MM.1S (cell line): ENCODE data around the gene TSHZ2.

Experiments used
- DNase-seq: peaks from one replicate; pipeline ENCODE4 v3.0.0-alpha.2; 2015
- H2AFZ ChIP-seq: fragments of 300-600 bp; sonication (generic); 2 replicates; pipeline ENCODE4 v1.6.0; 2016; ENCODE audit warnings: antibody characterized with exemption, low read length
- H3F3A ChIP-seq: fragments of 300-600 bp; sonication (generic); 2 replicates; pipeline ENCODE4 v1.6.1; 2016; ENCODE audit warnings: mild to moderate bottlenecking, antibody characterized with exemption, low read length, moderate library complexity, mixed read lengths; ENCODE audit not compliant: insufficient read depth
- H3K27ac ChIP-seq: fragments of 300-600 bp; sonication (generic); 2 replicates; pipeline ENCODE4 v1.5.1; 2016; ENCODE audit warnings: mild to moderate bottlenecking, low read length
- H3K27me3 ChIP-seq: fragments of 300-600 bp; sonication (generic); replicated peaks from 2 replicates; pipeline ENCODE4 v1.6.0; 2016; ENCODE audit warnings: low read length; ENCODE audit not compliant: insufficient read depth
- H3K36me3 ChIP-seq: fragments of 300-600 bp; sonication (generic); replicated peaks from 2 replicates; pipeline ENCODE4 v1.6.1; 2016; ENCODE audit warnings: mild to moderate bottlenecking, low read length, mixed read lengths; ENCODE audit not compliant: insufficient read depth
- H3K4me1 ChIP-seq: fragments of 300-600 bp; sonication (generic); 2 replicates; pipeline ENCODE4 v1.6.1; 2016; ENCODE audit warnings: low read length, mixed read lengths
- H3K4me2 ChIP-seq: fragments of 300-600 bp; sonication (generic); 2 replicates; pipeline ENCODE4 v1.6.0; 2016; ENCODE audit warnings: low read depth, low read length
- H3K4me3 ChIP-seq: fragments of 300-600 bp; sonication (generic); 2 replicates; pipeline ENCODE4 v1.5.1; 2016; ENCODE audit warnings: low read length, mixed read lengths
- H3K79me2 ChIP-seq: fragments of 300-600 bp; sonication (generic); 2 replicates; pipeline ENCODE4 v1.6.1; 2016; ENCODE audit warnings: mixed run types, low read length, mixed read lengths
- H3K9ac ChIP-seq: fragments of 300-600 bp; sonication (generic); 2 replicates; pipeline ENCODE4 v1.6.1; 2016; ENCODE audit warnings: low read length, mixed read lengths
- H3K9me2 ChIP-seq: fragments of 300-600 bp; sonication (generic); replicated peaks from 2 replicates; pipeline ENCODE4 v1.6.1; 2016; ENCODE audit warnings: mild to moderate bottlenecking, low read length, mixed read lengths; ENCODE audit not compliant: insufficient read depth
- H3K9me3 ChIP-seq: fragments of 300-600 bp; sonication (generic); replicated peaks from 2 replicates; pipeline ENCODE4 v1.6.1; 2016; ENCODE audit warnings: mild to moderate bottlenecking, low read length, mixed read lengths; ENCODE audit not compliant: insufficient read depth
- H4K20me1 ChIP-seq: fragments of 300-600 bp; sonication (generic); 2 replicates; pipeline ENCODE4 v1.6.1; 2016; ENCODE audit warnings: mild to moderate bottlenecking, low read length, moderate library complexity, mixed read lengths; ENCODE audit not compliant: insufficient read depth
- EZH2 ChIP-seq: fragments of 300-600 bp; sonication (generic); optimal IDR thresholded peaks from 2 replicates; pipeline ENCODE3; 2017; ENCODE audit warnings: low read depth, mild to moderate bottlenecking, antibody characterized with exemption, low read length, mixed read lengths
- EZH2phosphoT487 ChIP-seq: fragments of 300-600 bp; sonication (generic); IDR thresholded peaks from 2 replicates; pipeline ENCODE4 v1.6.1; 2018; ENCODE audit warnings: antibody characterized with exemption, low read length
- TF ChIP-seq, protein P1 (sequence below): fragments of 300-600 bp; sonication (generic); IDR thresholded peaks from 2 replicates; pipeline ENCODE4 v1.5.1; 2016; ENCODE audit warnings: antibody characterized with exemption, low read length, mixed read lengths

The TSHZ2 gene

DNA sequence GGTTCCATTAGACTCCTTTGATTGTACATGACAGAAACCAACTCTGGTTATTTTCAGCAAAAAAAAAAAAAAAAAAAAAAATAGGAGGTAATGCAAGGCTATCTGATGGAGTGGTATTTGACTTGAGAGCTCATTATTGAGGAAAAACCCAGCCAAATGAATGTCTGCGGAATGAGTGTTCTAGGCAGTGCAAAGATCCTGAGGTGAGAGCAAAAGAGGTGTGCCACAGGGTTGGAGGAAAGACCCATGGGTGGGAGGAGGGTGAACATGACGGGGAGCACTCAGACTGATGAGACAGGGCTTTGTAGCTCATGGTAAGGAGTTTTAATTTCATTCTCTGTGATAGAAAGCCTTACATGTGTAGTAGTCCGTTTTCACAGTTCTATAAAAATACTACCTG, 188.9 kb downstream of the TSHZ2 start:
- H3K36me3 ChIP-seq: no peaks in the 10 kb centered on the region
- no peaks in the 10 kb centered on the region for H3K9me3 ChIP-seq
- TF ChIP-seq, protein P1, sequence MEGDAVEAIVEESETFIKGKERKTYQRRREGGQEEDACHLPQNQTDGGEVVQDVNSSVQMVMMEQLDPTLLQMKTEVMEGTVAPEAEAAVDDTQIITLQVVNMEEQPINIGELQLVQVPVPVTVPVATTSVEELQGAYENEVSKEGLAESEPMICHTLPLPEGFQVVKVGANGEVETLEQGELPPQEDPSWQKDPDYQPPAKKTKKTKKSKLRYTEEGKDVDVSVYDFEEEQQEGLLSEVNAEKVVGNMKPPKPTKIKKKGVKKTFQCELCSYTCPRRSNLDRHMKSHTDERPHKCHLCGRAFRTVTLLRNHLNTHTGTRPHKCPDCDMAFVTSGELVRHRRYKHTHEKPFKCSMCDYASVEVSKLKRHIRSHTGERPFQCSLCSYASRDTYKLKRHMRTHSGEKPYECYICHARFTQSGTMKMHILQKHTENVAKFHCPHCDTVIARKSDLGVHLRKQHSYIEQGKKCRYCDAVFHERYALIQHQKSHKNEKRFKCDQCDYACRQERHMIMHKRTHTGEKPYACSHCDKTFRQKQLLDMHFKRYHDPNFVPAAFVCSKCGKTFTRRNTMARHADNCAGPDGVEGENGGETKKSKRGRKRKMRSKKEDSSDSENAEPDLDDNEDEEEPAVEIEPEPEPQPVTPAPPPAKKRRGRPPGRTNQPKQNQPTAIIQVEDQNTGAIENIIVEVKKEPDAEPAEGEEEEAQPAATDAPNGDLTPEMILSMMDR: no peak
- TF ChIP-seq EZH2 (no peak), EZH2phosphoT487 (no peak)
- DNase-seq: no peak
- H3K4me2 ChIP-seq: no peak overlapping the region
- H3K4me3 ChIP-seq: no peak overlapping the region
- peaks cover 17% of the 10 kb centered on the region for H3K4me1 ChIP-seq
- no peaks in the 10 kb centered on the region for H4K20me1 ChIP-seq
- no peaks in the 10 kb centered on the region for H3K9me2 ChIP-seq
- H3F3A ChIP-seq: peaks cover 15% of the 10 kb centered on the region
- H3K9ac ChIP-seq: no peak overlapping the region
- H3K27ac ChIP-seq: no peak overlapping the region
- H2AFZ ChIP-seq: no peak overlapping the region
- H3K27me3 ChIP-seq: no peaks in the 10 kb centered on the region
- H3K79me2 ChIP-seq: no peaks in the 10 kb centered on the region

DNA sequence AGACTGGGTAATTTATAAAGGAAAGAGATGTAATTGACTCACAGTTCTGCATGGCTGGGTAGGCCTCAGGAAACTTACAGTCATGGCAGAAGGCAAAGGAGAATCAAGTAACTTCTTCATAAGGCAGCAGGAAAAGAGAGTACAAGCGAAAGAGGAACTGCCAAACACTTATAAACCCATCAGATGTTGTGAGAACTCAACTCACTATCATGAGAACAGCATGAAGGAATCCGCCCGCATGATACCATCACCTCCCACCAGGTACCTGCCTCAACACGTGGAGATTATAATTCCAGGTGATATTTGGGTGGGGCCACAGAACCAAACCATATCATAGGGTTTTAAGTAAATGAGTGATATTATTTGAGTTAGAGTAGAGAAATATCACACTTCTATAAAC, 189.3 kb downstream of the TSHZ2 start:
- no peak overlapping the region for H3K9ac ChIP-seq
- H3K4me2 ChIP-seq: no peak overlapping the region
- H4K20me1 ChIP-seq: no peaks in the 10 kb centered on the region
- no peaks in the 10 kb centered on the region for H3K27me3 ChIP-seq
- no peak for DNase-seq
- H3K4me3 ChIP-seq: no peak overlapping the region
- no peaks in the 10 kb centered on the region for H3K9me2 ChIP-seq
- H3F3A ChIP-seq: peaks cover 15% of the 10 kb centered on the region
- peaks cover 17% of the 10 kb centered on the region for H3K4me1 ChIP-seq
- no peak for TF ChIP-seq EZH2phosphoT487
- no peak overlapping the region for H2AFZ ChIP-seq
- H3K27ac ChIP-seq: no peak overlapping the region
- H3K9me3 ChIP-seq: no peaks in the 10 kb centered on the region
- H3K79me2 ChIP-seq: no peaks in the 10 kb centered on the region
- H3K36me3 ChIP-seq: no peaks in the 10 kb centered on the region

DNA sequence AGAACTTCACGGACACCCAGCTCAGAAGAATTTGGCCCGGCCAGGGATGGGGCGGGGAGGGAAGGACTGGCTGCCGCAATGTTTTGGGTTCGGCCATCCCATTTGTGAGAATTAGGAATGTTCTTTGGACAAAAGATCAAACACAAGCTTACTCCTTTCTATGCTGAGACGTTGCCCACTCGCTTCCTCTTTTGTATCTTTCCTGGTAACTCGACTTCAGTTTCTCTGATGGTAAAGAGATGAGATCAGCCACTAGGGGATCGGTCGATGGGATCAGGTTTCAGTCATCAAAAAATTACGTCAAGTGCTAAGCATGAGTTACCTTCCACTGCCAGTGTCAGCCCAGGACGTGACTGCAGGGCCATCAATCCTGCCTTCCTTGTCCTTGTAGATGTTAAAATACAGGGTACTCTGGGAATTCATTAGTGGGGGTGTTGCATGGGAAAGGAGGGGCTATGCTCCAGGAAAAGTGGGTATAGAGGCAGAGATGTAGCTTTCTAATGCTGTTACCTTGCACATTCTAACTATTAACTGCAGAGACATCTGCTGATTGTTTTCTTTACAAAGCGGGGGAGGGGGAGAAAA, 190.2 kb downstream of the TSHZ2 start:
- DNase-seq: no peak
- no peak overlapping the region for H3K4me2 ChIP-seq
- H3K9me2 ChIP-seq: no peaks in the 10 kb centered on the region
- H3K27me3 ChIP-seq: no peaks in the 10 kb centered on the region
- H3K79me2 ChIP-seq: no peaks in the 10 kb centered on the region
- peaks cover 9% of the 10 kb centered on the region for H3F3A ChIP-seq
- H3K4me3 ChIP-seq: no peak overlapping the region
- H3K4me1 ChIP-seq: peaks cover 9% of the 10 kb centered on the region
- no peak overlapping the region for H2AFZ ChIP-seq
- H3K27ac ChIP-seq: no peak overlapping the region
- no peak overlapping the region for H3K9ac ChIP-seq
- H3K36me3 ChIP-seq: no peaks in the 10 kb centered on the region
- TF ChIP-seq EZH2: no peak
- TF ChIP-seq, protein P1: no peak
- no peak for TF ChIP-seq EZH2phosphoT487
- H4K20me1 ChIP-seq: no peaks in the 10 kb centered on the region
- no peaks in the 10 kb centered on the region for H3K9me3 ChIP-seq

DNA sequence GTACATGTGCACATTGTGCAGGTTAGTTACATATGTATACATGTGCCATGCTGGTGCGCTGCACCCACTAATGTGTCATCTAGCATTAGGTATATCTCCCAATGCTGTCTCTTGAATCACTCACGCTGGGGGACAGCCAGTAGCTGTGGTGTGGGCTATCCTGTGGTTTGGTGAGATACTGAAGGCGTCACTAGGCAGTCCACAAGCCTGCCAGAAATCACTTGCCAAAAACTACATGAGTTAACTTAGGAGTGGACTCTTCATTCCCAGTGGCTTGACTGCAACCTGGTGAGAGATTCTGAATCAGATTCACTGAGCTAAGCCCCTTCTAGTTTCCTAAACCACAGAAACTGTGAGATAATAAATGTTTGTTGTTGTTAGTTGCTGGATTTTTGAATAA, 191.3 kb downstream of the TSHZ2 start:
- no peaks in the 10 kb centered on the region for H3K36me3 ChIP-seq
- no peak for TF ChIP-seq EZH2phosphoT487
- TF ChIP-seq, protein P1: no peak
- TF ChIP-seq EZH2: no peak
- H3K4me1 ChIP-seq: no peaks in the 10 kb centered on the region
- no peak overlapping the region for H2AFZ ChIP-seq
- H3K4me3 ChIP-seq: no peak overlapping the region
- H3K4me2 ChIP-seq: no peak overlapping the region
- no peaks in the 10 kb centered on the region for H3K9me2 ChIP-seq
- DNase-seq: no peak
- no peaks in the 10 kb centered on the region for H4K20me1 ChIP-seq
- H3K9ac ChIP-seq: no peak overlapping the region
- H3K9me3 ChIP-seq: no peaks in the 10 kb centered on the region
- H3K27ac ChIP-seq: no peak overlapping the region
- H3F3A ChIP-seq: no peaks in the 10 kb centered on the region
- no peaks in the 10 kb centered on the region for H3K79me2 ChIP-seq
- H3K27me3 ChIP-seq: no peaks in the 10 kb centered on the region
